H54 (cell line): Measurements from ENCODE around the gene NSMCE1.

ENCODE experiments used
- DNase-seq: peaks from one replicate; pipeline ENCODE4 v3.0.0; 2011; ENCODE audit warnings: low spot score, mixed read lengths; ENCODE audit not compliant: insufficient read length
- FAIRE-seq: peaks from 3 replicates; lab custom pipeline; 2011; peaks lifted over from hg19 to GRCh38; lab: Jason Lieb, UNC
- POLR2A ChIP-seq: IDR thresholded peaks from 2 replicates; pipeline ENCODE4 v1.6.1; 2011; ENCODE audit warnings: low read depth, mild to moderate bottlenecking, low read length

The NSMCE1 gene

DNA sequence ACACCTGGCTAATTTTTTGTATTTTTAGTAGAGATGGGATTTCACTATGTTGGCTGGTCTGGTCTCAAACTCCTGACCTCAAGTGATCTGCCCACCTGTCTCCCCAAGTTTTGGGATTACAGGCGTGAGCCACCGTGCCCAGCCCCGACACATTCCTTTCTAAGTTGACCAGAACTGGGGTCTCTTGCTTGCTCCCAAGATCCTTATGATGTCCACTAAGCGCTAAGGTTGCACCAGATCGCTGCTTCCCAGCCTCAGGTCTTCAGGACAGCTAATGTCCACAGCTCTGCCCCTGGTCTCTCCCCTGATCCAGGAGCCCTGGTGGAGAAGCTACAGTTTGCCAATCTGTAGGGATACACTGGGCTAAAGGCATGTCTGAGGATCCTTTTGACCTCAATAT is 29.5 kb downstream of the NSMCE1 start:
- no peak for TF ChIP-seq POLR2A
- DNase-seq (no peak), FAIRE-seq (no peak)

GRCh38 chr16:27238591-27238990 is 30.0 kb downstream of the NSMCE1 start:
- no peak for TF ChIP-seq POLR2A
- no peak for FAIRE-seq
- DNase-seq = no peak

- DNase-seq (no peak), FAIRE-seq (no peak)
- no peak for TF ChIP-seq POLR2A
Observed at GRCh38 chr16:27238016-27238587, 30.5 kb downstream of the NSMCE1 start.

DNA sequence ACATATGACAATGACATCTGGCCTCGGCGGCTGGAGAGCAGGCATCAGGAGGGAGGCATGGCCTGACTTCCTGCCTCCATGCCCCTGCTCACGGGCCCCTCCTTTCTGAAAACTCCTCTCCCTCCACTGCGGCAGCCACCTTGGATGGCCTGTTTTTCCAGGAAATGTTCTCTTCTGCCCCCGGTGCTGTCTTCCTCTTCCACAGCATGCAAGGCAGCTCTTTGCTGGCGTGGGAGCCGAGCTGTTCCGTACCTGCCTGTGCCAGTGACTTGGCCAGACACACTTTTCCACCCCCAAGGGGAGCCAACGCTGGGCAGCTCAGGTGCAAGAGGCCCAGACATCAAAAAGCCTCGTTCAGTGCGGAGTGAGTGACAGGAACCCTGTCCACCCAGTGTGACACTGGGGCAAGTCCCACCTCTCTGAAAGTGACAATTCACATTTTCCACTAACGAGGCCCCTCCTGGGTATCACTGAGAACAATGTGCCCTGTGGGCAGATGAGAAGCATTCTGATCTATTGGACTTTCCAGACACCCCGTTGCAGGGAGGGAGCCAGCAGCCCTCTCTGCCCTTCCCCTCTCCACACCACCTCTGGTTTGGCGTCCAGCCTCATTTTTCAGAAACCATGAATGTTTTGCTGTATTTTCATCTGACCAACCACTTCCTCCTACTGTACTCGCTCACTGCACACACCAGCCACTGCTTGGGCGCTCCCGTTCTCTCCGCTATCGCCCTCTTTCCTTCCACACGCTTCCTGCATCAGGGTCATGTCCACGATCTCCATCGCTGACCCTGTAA is 31.2 kb downstream of the NSMCE1 start:
- DNase-seq (no peak), FAIRE-seq (no peak)
- TF ChIP-seq POLR2A = no peak

DNA sequence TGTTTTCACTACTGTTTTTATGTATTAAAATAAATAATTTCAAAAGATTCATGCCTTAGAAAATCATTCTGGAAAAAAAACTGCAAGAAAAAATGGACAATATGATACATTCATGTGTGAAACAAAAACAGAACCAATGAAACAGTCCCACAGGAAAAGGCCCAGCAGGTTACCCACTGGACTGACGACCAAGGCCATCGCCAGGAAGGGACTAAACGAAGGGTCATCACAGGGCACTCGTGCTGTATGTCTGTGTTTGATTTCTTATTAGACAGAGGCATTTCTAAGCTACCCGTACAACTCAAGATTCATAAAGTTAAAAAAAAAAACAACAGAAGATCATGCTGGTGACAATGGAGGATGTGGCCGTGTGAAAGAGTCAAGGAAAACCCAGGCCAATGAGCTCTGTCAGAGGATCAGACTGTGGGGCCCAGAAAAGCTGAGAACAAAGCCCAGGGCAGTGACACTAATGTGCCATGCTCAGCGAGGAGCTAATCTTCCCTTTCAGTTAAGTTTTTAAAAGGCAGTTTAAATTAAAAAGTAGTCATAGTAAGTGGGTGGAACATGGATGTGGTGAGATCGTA is 31.8 kb downstream of the NSMCE1 start:
- no peak for TF ChIP-seq POLR2A
- FAIRE-seq = no peak
- no peak for DNase-seq

GRCh38 chr16:27235938-27236245 is 32.7 kb downstream of the NSMCE1 start:
- TF ChIP-seq POLR2A = 0 out of 2 replicates have a peak, but pooled peaks have one; percentile 17
- DNase-seq (no peak), FAIRE-seq (no peak)

- FAIRE-seq (no peak), DNase-seq (peak; percentile 68)
- no peak for TF ChIP-seq POLR2A
Observed at GRCh38 chr16:27235055-27235937, 33.3 kb downstream of the NSMCE1 start.

DNA sequence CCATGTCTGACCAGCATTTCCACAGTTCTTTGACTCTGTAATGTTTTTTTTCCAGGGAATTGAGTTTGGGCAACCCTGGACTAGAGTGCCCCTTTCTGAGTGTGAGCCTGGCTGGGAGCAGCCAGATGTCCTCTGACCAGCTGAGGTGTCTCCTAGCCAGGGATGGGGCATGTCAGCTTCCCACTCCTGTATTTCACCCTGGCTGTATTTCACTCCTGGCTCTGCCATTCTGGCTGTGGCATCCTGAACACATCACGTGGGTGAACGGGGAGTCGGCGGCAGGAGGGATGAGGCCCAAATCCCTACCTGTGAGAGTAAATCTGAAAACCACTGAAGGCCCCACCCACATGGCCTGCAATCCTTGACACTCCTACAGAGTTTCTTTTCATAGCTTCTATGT is 34.0 kb downstream of the NSMCE1 start:
- DNase-seq (no peak), FAIRE-seq (no peak)

GRCh38 chr16:27234171-27234570 is 34.4 kb downstream of the NSMCE1 start:
- FAIRE-seq (no peak), DNase-seq (no peak)
- TF ChIP-seq POLR2A = no peak

More for the DNA sequence above, 34.0 kb downstream of the NSMCE1 start:
- no peak for TF ChIP-seq POLR2A

GRCh38 chr16:27233731-27234130 is 34.8 kb downstream of the NSMCE1 start:
- DNase-seq (no peak), FAIRE-seq (no peak)
- TF ChIP-seq POLR2A = no peak

DNA sequence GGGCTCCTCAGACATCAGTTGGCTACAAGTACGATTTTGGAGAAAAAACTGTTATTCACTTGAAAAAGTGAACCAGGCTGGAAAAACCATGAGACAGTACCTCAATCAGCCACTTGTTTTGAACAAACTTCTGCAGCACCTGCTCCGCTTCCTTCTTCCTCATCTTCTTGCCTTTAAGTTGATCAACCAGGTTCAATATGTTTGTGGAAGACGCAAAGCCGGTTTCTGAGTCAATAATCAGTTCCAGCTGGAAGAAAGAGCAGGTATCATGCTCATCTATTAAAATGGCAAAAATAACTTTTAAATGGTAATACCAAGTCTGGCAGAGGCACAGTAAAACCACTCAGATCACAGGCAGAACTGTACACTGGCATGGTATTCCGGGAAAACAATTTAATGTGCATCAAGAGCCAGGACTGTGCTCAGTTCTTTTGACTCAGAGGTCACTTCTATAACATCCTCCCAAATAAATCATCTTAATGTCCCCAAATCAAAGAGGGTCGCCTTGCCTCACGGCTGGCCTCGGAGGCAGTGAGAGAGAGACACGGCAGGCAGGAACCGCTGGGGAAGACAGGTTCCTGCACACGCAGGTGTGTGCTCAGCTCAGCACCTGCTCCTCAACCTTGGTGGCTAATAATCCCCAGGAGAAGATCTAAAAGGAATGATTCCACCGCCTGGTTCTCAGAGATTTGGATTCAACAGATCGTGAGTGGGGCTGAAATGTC is 35.5 kb downstream of the NSMCE1 start:
- TF ChIP-seq POLR2A = no peak
- DNase-seq = no peak
- FAIRE-seq = no peak

- TF ChIP-seq POLR2A = no peak
- no peak for DNase-seq
- FAIRE-seq = no peak
Observed at GRCh38 chr16:27232061-27232900, 36.3 kb downstream of the NSMCE1 start.
